Esophagus squamous epithelium (tissue), 4 donors: ENCODE results near the gene CACNA1B.

ENCODE experiments used
- CTCF ChIP-seq, 6 experiments: fragments of 450-650 bp in 4 of 6; fragments of 200-600 bp in 2 of 6; sonication (generic) in 2 of 6; IDR thresholded peaks; one replicate each; pipeline ENCODE4 v1.5.1; 2016 to 2019; ENCODE audit warnings: antibody characterized with exemption in 6 of 6, mild to moderate bottlenecking in 4 of 6, moderate library complexity in 4 of 6
- POLR2A ChIP-seq, 4 donors: fragments of 450-650 bp; IDR thresholded peaks; one replicate each; pipeline ENCODE4 v1.6.1; 2017; ENCODE audit warnings: antibody characterized with exemption in 4 of 4, mild to moderate bottlenecking in 4 of 4, moderate library complexity in 3 of 4

DNA sequence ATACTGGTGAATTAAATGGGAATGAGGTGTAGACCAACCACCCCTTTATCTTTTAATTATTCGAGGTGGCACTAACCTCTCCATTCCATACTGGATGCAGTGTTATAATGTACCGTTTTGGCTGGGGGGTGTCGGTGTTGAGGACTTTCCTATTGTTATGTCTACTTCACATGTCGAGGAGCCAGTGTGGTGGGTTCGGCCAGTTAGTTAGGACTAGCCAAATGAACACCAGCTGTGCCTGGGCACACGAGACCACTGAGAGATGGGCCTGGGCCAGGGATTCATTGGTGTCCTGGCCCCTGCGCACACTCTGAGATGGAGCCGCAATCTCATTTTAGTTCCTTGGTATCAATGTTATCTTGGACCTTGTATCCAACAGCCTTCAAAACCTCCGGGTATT lies 186.2 kb downstream of the CACNA1B start:
- no peak for TF ChIP-seq CTCF (IDR thresholded peaks at IDR 0.05)
- no peak for TF ChIP-seq POLR2A (IDR thresholded peaks at IDR 0.05)
